HG03139 (cell line): Measurements from ENCODE around the gene ZSWIM5.
"Not testable (repeated sequence)": the region's sequence is repeated elsewhere in the genome, so short reads cannot be mapped to it uniquely, and the experiment has no call there.

Source experiments
- ATAC-seq: cut with Tn5 transposase; IDR thresholded peaks from one replicate; pipeline ENCODE4 v1.9.1; 2021; ENCODE audit not compliant: unreplicated experiment

The ZSWIM5 gene

DNA sequence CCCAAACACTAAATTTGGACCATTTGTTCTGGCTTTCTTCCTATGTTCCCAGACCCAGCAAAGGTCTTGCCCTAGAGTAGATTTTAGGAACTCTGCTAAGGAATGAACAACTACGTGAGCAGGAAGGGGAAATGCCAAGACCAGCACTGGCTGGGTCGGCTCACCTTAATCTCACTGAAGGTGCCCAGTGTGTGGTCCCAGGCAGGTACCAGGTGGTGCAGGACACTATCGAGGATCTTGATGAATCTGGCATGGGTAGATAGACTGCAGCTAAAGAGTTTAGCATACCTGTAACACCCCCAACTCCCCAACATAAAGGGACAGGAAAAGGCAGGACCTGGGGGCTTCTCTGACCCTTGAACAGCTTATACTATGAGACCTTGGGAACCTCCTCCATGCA is 198.3 kb downstream of the ZSWIM5 start:
- ATAC-seq, result no peak

DNA sequence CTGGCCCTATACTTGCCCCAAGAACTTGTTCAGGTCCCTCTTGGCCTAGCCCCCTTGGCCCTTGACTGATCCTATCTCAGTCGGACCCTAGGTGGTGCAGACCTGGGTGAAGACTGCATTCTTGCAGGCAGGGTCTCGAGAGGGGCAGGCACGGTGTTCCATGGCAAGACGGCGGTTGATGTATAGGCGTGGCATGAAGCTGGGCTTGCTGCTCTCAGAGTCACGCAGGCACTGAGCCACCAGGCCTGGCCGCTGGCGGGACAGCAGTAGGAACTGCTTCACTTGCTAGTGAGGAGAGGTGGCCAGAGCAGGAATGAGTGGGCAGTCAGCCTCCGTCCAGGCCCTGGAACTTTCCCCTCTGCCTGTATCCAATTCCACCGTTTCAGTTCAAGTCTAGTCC is 199.1 kb downstream of the ZSWIM5 start:
- no peak for ATAC-seq

DNA sequence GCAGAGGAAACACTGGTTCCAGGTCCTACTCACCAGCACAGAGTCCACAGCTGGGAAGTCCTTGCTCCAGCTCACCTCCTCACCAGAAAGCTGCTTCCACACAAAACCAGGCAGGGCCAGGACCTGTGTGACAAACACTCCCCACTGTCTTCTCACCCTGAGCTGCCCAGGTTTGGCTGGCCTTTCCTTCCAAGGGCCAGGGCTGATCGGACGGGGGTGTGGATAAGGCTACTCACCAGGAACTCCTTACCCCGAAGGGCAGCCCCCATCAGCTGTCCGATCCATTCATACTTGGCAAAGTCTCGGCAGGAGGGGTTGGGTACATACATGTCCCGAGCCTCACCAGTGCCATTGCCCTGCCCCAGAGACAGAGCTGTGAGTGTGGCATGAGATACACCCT is 200.6 kb downstream of the ZSWIM5 start:
- ATAC-seq, result no peak

DNA sequence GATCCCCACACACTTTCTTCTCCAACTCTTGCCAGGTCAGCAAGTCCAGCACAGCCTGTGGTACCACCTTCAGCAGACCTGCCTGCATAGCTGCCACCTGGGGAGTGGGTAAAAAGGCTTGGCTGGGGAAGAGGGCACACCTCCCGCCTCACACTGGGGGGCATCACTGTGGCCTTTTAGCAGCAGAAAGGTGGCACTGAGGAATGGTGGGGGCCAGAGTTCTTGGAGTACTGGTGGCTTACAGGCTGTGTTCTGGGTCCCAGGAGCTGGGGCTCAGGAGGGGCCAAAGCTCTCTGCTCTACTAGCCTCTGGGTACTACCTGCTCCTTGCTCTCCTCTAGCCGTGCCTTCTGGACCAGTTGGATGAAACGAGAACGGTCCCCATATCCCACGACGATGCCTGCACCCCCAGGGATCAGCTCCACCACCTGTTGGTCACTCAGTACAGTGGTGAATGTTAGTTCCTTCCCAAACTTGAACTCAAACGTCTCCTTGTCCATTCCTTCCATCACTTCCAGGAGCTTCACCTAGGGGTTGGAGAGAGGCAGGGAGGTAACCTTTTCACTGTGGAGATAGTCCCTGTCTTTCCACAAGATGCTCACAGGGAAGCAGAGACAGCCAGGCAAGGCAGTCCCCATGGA is 202.0 kb downstream of the ZSWIM5 start:
- no peak for ATAC-seq

DNA sequence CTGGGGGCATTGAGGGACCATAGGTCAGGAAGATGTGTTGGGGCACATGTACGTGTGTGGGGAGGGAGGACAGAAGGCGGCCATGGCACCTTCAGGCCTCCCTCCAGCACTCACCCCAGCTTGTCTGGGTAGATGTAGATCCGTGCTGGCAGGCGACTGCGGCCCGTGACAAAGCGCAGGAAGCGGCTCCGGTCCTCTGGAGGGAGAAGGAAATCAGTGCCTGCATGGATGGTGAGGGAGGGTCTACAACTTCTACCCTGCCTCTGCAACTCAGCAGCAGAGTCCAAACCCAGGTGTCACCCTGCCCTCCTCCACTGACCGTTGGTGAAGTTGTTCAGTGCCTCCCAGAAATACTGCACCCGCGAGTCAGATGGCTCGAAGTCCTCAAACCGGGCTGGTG is 202.7 kb downstream of the ZSWIM5 start:
- no peak for ATAC-seq

DNA sequence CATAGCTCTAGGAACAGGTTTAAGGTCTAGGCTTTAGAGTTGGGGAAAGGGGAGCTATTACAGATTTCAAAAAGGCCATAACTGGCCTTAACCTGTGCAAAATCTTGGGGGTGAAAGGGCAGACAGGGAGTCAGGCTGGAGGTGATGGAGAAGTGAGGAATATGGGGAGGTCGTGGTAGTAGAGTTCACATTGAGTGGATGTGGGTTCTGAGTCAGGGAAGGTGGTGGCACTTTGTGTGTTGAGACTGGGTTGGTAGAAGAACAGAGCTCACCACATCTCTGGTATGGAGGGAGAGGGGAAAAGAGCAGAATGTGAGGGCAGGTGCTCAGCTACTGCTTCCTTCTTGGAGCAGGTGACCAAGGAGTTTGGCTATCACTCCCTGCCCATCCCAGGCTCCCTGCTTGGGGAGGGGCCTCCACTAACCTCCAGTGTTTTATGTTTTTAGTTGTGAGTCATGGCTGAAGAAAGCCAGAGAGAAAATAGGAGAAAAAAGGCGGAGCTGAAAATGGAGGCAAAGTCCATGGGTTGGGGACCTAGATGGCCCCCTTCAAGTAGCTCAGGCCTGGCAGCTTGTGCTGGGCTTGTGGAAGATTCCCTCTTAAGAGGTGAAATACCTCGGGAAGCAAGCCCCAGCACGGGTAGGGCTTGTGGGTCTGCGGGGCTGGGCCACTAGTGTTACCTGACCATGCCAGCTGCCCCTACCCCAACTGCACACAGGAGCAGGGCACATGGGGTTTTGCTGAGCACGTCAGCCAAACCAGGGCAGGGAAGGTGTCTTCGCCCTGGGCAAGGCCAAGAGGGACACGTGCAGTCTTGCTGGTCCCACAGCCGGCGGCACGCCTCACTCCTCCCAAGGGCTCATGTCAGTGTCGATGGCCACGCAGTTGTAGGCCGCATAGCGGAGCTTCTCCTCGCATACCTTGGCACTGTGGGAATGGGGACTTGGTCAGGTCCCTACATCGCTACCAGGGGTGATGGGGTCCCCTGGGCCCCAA is 203.5 kb downstream of the ZSWIM5 start:
- ATAC-seq, result no peak

DNA sequence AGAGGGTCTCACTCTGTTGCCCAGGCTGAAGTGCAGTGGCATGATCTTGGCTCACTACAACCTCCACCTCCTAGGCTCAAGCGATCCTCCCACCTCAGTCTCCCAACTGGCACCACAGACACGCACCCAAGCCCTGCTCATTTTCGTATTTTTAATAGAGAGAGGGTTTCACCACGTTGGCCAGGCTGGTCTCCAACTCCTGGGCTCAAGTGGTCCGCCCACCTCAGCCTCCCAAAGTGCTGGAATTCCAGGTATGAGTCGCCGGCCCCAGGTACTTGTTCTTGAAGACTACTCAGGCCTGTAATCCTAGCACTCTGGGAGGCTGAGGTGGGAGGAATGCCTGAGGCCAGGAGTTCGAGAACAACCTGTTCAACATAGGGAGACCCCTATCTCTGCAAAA is 204.8 kb downstream of the ZSWIM5 start:
- not testable (repeated sequence) for ATAC-seq

DNA sequence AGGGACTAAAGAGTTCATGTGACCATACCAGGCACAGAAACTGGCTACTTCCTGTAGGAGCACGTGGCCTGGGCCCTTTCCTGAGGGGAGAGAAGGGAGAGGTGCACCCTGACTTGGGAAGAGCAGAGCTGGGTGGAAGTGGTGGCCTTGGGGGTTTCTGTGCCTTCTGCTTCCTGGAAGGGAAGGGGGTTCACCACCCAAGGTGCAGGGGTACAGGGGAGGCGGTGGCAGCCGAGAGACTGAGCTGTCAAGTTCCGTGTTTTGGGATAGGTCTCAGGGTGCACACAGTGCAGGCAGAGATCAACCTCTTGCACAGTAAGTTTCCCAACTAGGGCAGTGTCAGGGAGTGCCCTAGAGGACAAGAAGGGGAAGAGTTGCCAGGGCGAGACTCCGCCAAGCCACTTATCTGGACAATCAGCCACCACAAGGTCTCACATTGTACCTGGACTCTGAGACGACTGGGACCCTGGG is 205.4 kb downstream of the ZSWIM5 start:
- no peak for ATAC-seq

DNA sequence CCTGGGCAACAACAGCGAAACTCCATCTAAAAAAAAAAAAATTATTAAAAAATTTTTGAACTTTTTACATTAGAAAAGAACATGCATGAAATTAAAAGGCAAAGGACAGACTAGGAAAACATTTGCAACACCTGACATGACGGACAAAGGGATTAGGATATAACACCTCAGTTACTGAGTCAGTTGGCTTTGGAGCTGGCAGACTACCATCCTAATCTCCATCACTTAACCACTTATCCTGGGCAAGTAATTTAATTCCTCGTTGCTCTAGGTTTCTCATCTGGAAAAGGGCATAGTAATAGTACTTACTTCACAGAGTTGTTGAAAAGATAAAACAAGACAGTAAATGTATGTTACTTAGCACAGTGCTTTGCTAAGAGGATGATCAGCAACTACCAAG is 207.2 kb downstream of the ZSWIM5 start:
- ATAC-seq, result no peak

DNA sequence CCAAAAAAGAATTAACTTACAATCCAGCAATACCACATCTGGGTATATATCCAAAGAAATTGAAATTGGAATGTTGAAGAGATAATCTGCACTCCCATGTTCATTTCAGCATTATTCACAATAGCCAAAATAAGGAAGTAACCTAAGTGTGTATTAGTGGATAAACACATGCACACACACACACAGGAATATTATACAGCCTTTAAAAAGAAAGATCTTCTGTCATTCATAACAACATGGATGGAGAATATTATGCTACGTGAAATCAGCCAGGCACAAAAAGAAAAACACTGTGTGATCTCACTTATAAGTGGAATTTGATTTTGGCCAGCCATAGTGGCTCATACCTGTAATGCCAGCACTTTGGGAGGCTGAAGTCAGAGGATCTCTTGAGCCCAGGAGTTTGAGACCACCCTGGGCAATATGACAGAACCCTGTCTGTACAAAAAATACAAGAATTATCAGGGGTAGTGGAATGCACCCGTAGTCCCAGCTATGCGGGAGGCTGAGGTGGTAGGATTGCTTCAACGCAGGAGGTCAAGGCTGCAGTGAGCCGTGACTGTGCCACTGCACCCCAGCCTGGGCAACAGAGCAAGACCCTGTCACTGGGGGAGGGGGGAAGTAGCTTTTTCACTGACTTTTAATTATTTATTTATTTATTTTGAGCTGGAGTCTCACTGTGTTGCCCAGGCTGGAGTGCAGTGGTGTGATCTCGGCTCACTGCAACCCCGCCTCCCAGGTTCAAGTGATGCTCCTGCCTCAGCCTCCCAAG is 210.8 kb downstream of the ZSWIM5 start:
- no peak for ATAC-seq

DNA sequence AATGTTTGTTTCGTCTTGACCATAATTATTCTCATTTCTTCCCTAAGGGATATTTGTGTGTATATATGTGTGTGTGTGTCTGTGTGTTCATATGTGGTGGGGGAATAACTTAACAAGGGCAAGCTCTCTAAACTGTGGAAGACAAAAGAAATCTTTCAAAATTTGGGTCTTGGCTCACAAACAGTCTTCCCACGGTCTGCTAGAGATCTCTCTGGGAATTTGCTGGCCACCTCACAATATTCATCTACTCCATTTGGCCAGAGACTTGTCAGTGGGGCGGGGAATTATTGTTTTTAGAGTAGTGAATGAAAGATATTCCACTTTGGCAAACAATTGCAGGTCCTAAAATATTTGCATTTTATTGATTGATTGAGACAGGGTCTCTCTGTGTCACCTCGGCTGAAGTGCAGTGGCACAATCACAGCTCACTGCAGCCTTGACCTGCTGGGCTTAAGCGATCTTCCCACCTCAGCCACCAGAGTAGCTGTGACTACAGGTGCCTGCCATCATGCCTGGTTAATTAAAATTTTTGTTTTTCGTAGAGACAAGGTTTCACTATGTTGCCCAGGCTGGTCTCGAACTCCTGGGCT is 212.0 kb downstream of the ZSWIM5 start:
- no peak for ATAC-seq

DNA sequence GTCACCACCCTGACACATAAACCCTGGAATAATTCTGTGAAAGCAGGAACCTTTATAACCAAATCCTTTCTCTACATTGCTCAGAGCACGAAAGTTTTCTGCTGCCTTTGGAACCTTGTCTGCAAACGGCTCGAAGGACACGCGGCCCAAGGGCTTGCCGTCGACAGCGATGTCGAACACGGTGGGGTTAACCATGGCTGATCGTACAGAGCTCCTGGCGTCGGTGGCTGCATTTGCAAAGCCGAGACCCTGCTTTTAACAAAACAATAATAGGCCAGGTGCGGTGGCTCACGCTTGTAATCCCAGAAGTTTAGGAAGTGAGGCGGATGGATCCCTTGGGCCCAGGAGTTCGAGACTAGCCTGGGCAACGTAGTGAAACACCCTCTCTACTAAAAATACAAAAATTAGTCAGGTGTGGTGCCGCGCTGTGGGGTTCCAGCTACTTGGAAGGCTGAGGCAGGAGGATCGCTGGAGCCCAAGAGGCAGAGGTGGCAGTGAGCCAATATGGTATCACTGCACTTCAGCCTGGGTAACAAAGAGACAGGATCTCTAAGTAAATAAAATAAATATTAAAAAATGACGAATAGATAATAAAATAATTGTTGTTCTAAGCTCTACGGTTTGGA is 217.8 kb downstream of the ZSWIM5 start:
- no peak for ATAC-seq

DNA sequence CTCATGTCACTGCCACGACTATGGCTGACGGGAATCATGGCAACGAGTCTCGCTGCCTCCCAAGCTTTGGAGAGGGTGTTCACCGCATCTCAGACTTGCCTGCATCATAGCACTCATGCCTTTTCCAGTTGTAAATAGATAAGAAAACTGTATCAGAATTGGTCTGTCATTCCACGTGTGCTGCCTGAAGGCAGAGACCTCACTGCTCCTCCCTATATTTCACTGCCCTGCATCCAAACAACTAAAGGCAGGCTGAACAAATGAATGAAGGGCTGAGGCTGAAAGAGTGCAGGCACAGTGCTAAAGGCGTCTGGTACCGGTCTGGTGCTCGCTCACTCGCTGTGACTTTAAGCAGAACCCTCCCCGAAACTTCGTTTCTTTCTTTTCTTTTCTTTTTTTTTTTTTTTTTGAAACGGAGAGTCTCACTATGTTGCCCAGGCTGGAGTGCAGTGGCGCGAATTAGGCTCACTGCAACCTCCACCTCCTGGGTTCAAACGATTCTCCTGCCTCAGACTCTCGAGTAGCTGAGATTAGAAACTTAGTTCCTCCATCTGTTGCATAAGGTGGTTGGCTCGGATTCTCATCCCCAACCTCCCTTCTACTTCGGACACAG is 220.6 kb downstream of the ZSWIM5 start:
- no peak for ATAC-seq

DNA sequence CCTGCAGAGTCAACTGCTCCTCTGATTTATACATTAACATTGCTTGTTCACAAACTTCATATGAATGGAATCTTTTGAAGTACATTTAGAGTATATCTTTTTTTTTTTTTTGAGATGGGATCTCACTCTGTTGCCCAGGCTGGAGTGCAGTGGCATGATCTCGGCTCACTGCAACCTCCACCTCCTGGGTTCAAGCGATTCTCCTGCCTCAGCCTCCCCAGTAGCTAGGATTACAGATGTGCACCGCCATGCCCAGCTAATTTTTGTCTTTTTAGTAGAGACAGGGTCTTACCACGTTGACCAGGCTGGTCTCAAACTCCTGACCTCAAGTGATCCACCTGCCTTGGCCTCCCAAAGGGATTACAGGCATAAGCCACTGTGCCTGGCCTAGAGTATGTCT is 229.0 kb downstream of the ZSWIM5 start:
- not testable (repeated sequence) for ATAC-seq

DNA sequence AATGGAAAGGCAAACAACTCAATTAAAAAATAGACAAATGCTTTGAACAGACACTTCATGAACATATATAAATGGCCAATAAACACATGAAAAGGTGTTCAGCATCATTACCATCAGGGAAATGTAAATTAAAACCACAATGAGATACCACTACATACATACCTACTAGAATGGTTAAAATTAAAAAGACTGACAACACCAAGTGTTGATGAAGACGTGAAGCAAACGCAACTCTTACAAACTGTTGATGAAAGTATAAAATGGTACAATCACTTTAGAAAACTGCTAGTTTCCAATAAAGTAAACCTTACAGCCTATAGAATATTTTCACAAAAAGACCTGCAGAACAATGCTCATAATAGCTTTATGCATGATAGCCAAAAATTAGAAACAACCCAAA is 230.2 kb downstream of the ZSWIM5 start:
- ATAC-seq, result no peak

DNA sequence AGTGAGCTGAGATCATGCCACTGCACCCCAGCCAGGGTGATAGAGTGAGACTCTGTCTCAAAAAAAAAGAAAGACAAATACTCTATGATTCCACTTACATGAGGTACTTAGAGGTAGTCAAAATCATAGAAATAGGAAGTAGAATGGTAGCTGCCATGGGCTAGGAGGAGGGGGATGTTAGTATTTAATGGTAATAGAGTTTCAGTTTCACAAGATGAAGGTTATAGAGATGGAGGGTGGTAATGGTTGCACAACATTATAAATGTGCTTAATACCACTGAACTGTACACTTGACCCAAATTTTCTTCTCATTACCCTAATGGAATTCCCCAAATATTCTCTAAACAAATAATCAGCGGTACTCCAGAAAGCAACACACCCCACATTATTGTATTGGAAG is 232.8 kb downstream of the ZSWIM5 start:
- no peak for ATAC-seq

DNA sequence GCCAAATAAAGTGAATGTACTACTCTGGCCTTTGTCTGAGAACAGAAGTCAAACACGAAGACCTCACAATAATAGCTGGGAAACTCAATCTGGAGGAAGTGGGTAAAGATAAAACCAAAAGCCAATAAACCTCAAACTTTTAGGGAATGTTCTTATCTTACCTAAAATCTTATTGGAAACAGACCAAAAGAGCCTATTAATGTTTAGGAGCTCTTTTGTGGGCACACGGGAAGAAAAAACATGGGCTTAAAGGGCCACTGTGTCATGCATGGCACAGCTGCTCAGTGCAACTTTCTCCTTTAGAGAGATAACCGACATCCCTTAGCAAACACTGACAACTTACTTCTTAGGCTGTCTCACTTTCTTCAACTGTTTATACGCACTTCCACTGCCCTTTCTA is 236.1 kb downstream of the ZSWIM5 start:
- no peak for ATAC-seq
